ENCODE data around the gene DEPDC5. TPM values are rescaled to one million over a fixed set of nuclear protein-coding genes. Genes with fewer than 3 reads are reported as not detected.

Gene DEPDC5
- total and polyA plus RNA-seq, 10 of the 15 experiments (the other 5 are each of a cell fraction or from before 2014, with no cell fraction given): 3.0 to 38.9 (median 22.8) TPM

DNA sequence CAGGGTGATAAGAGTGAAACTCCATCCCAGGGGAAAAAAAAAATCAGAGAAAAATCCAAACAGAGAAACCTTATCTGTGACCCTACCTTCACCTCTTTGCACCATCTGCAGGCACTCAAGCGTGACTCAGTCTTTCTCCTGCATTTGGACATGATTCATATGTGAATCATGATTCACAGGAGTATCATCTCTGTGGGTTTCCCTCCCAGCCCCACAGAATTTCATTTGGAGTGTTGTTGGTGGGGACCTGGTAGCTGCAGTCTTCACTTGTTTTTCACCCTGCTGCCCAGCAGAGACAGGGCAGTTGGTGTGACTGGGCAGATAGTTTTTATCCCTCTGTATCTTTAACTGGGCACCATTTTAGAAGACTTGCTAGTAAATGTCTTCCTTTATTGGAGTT, 75.7 kb downstream of the DEPDC5 start (continued):
- TF ChIP-seq RUNX3 (IDR thresholded peaks at IDR 0.05; ENCODE audit: low read length): peak; percentile 71
- TF ChIP-seq JUNB (IDR thresholded peaks at IDR 0.05): peak; percentile 44
- TF ChIP-seq EED (IDR thresholded peaks at IDR 0.05; ENCODE audit: low read depth): peak; percentile 64; the same call in 1 of the 2 replicates
- no peak for TF ChIP-seq SUPT20H (IDR thresholded peaks at IDR 0.05; ENCODE audit: borderline replicate concordance, control insufficient read depth, low read depth, low read length)
- peak; percentile 96 for TF ChIP-seq PAX5 (IDR thresholded peaks at IDR 0.05; ENCODE audit: borderline replicate concordance, low read depth, low read length)
- peak; percentile 36; the same call in 1 of the 2 replicates for TF ChIP-seq FOXM1 (IDR thresholded peaks at IDR 0.05; ENCODE audit: low read depth, low read length)
- peak; percentile 82 for TF ChIP-seq PAX8 (IDR thresholded peaks at IDR 0.05)
- peak in 1 of 2 experiments; percentile 17; a peak in 2 of 4 replicates for TF ChIP-seq IKZF2 (IDR thresholded peaks at IDR 0.05)

- in situ Hi-C loops (cut with MboI): no loop called here
Measured at GRCh38 chr22:31830721-31831070, 76.9 kb downstream of the DEPDC5 start.

More at GRCh38 chr22:31830721-31831070, 76.9 kb downstream of the DEPDC5 start:
- WGBS (ENCODE audit: insufficient coverage, insufficient replicate concordance, low lambda C conversion rate, missing lambda C conversion rate): 0% methylated on average over 1 of the region's 1 CpG
- no peaks in the 10 kb centered on the region for H3K27me3 ChIP-seq (replicated peaks in 1 of 2; ENCODE audit: control insufficient read depth in 2 of 2, insufficient read depth in 2 of 2, low read length in 1 of 2)
- POLR2A ChIA-PET: interaction anchor here (0.5 to 0.7 kb wide), 4 partner anchors 12 to 137 kb away, joined by 3 read pairs; no protein-coding TSS in a partner anchor
- no peak overlapping the region for H3K4me2 ChIP-seq (ENCODE audit: control insufficient read depth, insufficient read depth)
- intact Hi-C loops (cut with micrococcal nuclease; ENCODE audit: unreplicated experiment): no loop called here
- H3K79me2 ChIP-seq (ENCODE audit: control insufficient read depth, insufficient read depth, low read length): no peaks in the 10 kb centered on the region
- peaks cover 11% of the 10 kb centered on the region for H3K4me1 ChIP-seq (ENCODE audit: control insufficient read depth, insufficient read depth, low read length)
- H3K36me3 ChIP-seq (ENCODE audit: control insufficient read depth in 2 of 2, insufficient read depth in 2 of 2, low read length in 1 of 2): peaks cover 10 to 12% of the 10 kb centered on the region in 2 experiments; a peak in 3 of 4 replicates
- SMC1A ChIA-PET (ENCODE audit: uncharacterized antibody, unreplicated experiment): interaction anchor here (0.7 to 1.4 kb wide), 2 partner anchors 14 to 1382 kb away, joined by 4 read pairs; no protein-coding TSS in a partner anchor
- FAIRE-seq: no peak
- RAD21 ChIA-PET (ENCODE audit: unreplicated experiment): no interaction called here
- H2AFZ ChIP-seq (ENCODE audit: control insufficient read depth, low read depth, low read length): no peak overlapping the region
- no peak overlapping the region for H3K27ac ChIP-seq (ENCODE audit: control insufficient read depth, insufficient read depth)
- no TSS peak for BruUV-seq (replicated peaks)
- H4K20me1 ChIP-seq (ENCODE audit: control insufficient read depth, insufficient read depth): no peaks in the 10 kb centered on the region
- TF ChIP-seq ZNF622 (IDR thresholded peaks at IDR 0.05) (no peak), RBBP5 (conservative IDR thresholded peaks at IDR 0.05) (no peak)
- ATAC-seq: no peak
- no peak for DNase-seq (ENCODE audit: low read depth, low spot score)
- CTCF ChIA-PET: interaction anchor here (0.7 kb wide), 3 partner anchors 115 to 414 kb away, joined by 3 to 4 read pairs (median 4); no protein-coding TSS in a partner anchor
- no peak overlapping the region for H3K4me3 ChIP-seq
- no peaks in the 10 kb centered on the region for H3K9me3 ChIP-seq (replicated peaks; ENCODE audit: control insufficient read depth, insufficient read depth, low read length)
- no peak overlapping the region for H3K9ac ChIP-seq (ENCODE audit: control insufficient read depth, insufficient read depth, low read length)
